GM12878 (cell line): ENCODE measurements around the gene HIVEP1.

Experiments
- CUX1 ChIP-seq: IDR thresholded peaks from 2 replicates; pipeline ENCODE4 v1.6.1; 2012; ENCODE audit warnings: improper control_type of control experiment, low read depth, low read length; ENCODE audit not compliant: insufficient replicate concordance
- POLR2A ChIP-seq: IDR thresholded peaks from 2 replicates; pipeline ENCODE4 v1.6.1; 2011; ENCODE audit warnings: low read depth, mild to moderate bottlenecking, low read length
- RAD21 ChIP-seq: IDR thresholded peaks from 2 replicates; pipeline ENCODE4 v1.6.1; 2011; ENCODE audit warnings: mild to moderate bottlenecking, low read depth, low read length, moderate library complexity; ENCODE audit not compliant: insufficient read depth
- ZNF217 ChIP-seq: fragments of 450-650 bp; IDR thresholded peaks from 2 replicates; pipeline ENCODE4 v1.6.1; 2017; ENCODE audit warnings: antibody characterized with exemption, mild to moderate bottlenecking

- TF ChIP-seq CUX1 (no peak), ZNF217 (no peak), RAD21 (no peak), POLR2A (no peak)
Measured at GRCh38 chr6:12066297-12066696, 54.2 kb downstream of the HIVEP1 start.
